Stimulated activated CD8-positive, alpha-beta memory T cell treated with anti-CD3 and anti-CD28 coated beads, Interleukin-7, amount 100 ng/mL, for 4 hours (primary cell): ENCODE measurements around the gene MYO1H.
"Not testable (repeated sequence)": the region's sequence is repeated elsewhere in the genome, so short reads cannot be mapped to it uniquely, and the experiment has no call there.

Experiments
- DNase-seq, 2 donors: peaks; one replicate each; pipeline ENCODE4 v3.0.0-alpha.2; 2020; ENCODE audit warnings: low read depth in 2 of 2

Gene MYO1H

GRCh38 chr12:109418848-109419480 lies 71.3 kb downstream of the MYO1H start:
- no peak for DNase-seq

- DNase-seq = no peak
Measured at GRCh38 chr12:109421355-109422087, 73.8 kb downstream of the MYO1H start.

- DNase-seq = no peak
Measured at GRCh38 chr12:109422251-109422650, 74.6 kb downstream of the MYO1H start.

- DNase-seq = no peak
Measured at GRCh38 chr12:109423392-109423791, 75.7 kb downstream of the MYO1H start.

- DNase-seq = peak; percentile 52 to 56
Measured at GRCh38 chr12:109428037-109428629, 80.4 kb downstream of the MYO1H start.

- not testable (repeated sequence) for DNase-seq
Measured at GRCh38 chr12:109428804-109429203, 81.1 kb downstream of the MYO1H start.

- DNase-seq = no peak
Measured at GRCh38 chr12:109430244-109430643, 82.5 kb downstream of the MYO1H start.

- DNase-seq = no peak
Measured at GRCh38 chr12:109432431-109432830, 84.7 kb downstream of the MYO1H start.

- DNase-seq = peak; percentile 46 to 58
Measured at GRCh38 chr12:109432842-109433304, 85.2 kb downstream of the MYO1H start.

GRCh38 chr12:109433618-109434017 lies 85.9 kb downstream of the MYO1H start:
- DNase-seq = no peak

- no peak for DNase-seq
Measured at GRCh38 chr12:109434582-109434981, 86.9 kb downstream of the MYO1H start.

- DNase-seq = no peak
Measured at GRCh38 chr12:109435428-109436187, 87.9 kb downstream of the MYO1H start.

- no peak for DNase-seq
Measured at GRCh38 chr12:109436188-109436560, 88.5 kb downstream of the MYO1H start.

GRCh38 chr12:109439181-109439580 lies 91.5 kb downstream of the MYO1H start:
- DNase-seq = no peak

GRCh38 chr12:109439951-109440350 lies 92.3 kb downstream of the MYO1H start:
- DNase-seq = not testable (repeated sequence)

GRCh38 chr12:109440851-109441490 lies 93.3 kb downstream of the MYO1H start:
- no peak for DNase-seq

- no peak for DNase-seq
Measured at GRCh38 chr12:109443794-109444193, 96.1 kb downstream of the MYO1H start.

- no peak for DNase-seq
Measured at GRCh38 chr12:109444259-109444658, 96.6 kb downstream of the MYO1H start.

GRCh38 chr12:109445191-109445609 lies 97.5 kb downstream of the MYO1H start:
- no peak for DNase-seq

GRCh38 chr12:109446869-109447268 lies 99.2 kb downstream of the MYO1H start:
- no peak for DNase-seq

GRCh38 chr12:109447482-109447881 lies 99.8 kb downstream of the MYO1H start:
- DNase-seq = no peak

- DNase-seq = no peak
Measured at GRCh38 chr12:109448272-109448671, 100.6 kb downstream of the MYO1H start.
